ENCODE results near the gene C1RL.

GRCh38 chr12:7128681-7129286, 19.8 kb upstream of the C1RL start, which contains the start of gene RBP5:
- TF ChIP-seq E2F1 (CRISPR knock-in tag; IDR thresholded peaks at IDR 0.05) (no peak), CTCF (IDR thresholded peaks at IDR 0.05) (no peak), ZBTB21 (CRISPR knock-in tag; IDR thresholded peaks at IDR 0.05; ENCODE audit: borderline replicate concordance) (no peak), STAT6 (CRISPR knock-in tag; conservative IDR thresholded peaks at IDR 0.05; ENCODE audit: low read depth) (no peak), E2F5 (CRISPR knock-in tag; IDR thresholded peaks at IDR 0.05) (no peak), TEAD1 (CRISPR knock-in tag; IDR thresholded peaks at IDR 0.05) (no peak)

Measured in WTC11 (cell line).